ENCODE data around the gene IQCF6. TPM values are rescaled to one million over a fixed set of nuclear protein-coding genes. Genes with fewer than 3 reads are reported as not detected.

Gene IQCF6
- polyA plus RNA-seq, 1 donor (not counting 4 experiments of a cell fraction or from before 2014, with no cell fraction given): not detected

DNA sequence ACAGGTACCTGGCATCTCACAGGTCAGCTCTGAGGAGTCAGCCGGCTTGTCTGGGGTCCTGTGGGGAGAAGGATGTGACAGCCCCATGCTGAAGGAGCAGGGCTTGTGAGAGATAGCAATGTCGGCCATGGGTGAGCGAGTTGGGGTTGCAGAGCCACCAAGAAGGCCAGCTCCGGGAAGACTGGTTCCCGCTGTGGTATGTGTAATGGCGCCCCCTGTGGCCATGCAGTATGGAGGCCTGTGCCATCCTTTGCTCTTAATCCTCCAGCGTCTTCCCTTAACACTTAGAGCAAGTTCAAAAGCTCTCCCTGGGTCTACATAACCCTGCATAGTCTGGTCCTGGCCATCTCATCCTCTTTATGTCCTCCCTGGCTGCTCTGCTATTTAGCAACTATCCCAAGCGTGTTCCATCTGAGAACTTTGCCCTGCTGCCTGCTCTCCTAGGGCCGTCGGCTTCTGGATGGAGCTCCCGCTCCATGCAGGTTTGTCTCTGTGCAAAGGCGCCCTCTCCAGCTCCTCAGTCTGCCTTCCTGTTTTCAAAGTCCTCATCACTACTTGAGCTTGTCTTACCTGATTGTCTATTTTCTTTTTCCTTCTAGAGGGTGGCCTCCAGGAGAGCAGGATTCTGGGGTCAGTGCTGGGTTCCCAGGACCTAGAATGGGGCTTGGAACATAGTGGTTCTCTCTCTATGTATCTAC, 40.8 kb upstream of the IQCF6 start:
- Histone ChIP-seq H3K27ac (ENCODE audit: control insufficient read depth, insufficient read depth, low read length) (no peak overlapping the region), H4K20me1 (ENCODE audit: control insufficient read depth, extremely low read depth, insufficient read depth, low read length) (no peaks in the 10 kb centered on the region), H3K9ac (ENCODE audit: control insufficient read depth, extremely low read depth, insufficient read depth, low read length) (no peak overlapping the region), H3K4me2 (ENCODE audit: control insufficient read depth, extremely low read depth, insufficient read depth, low read depth, low read length) (no peak overlapping the region), H3K4me1 (ENCODE audit: control insufficient read depth, extremely low read depth, insufficient read depth, low read length) (no peaks in the 10 kb centered on the region), H3K27me3 (ENCODE audit: control insufficient read depth, extremely low read depth, insufficient read depth, low read length) (peaks cover 5% of the 10 kb centered on the region), H3K9me1 (ENCODE audit: control insufficient read depth, extremely low read depth, insufficient read depth, low read length) (no peaks in the 10 kb centered on the region), H3K36me3 (ENCODE audit: control insufficient read depth in 2 of 2, extremely low read depth in 1 of 2, insufficient read depth in 2 of 2, low read length in 2 of 2) (no peaks in the 10 kb centered on the region), H3K9me3 (ENCODE audit: control insufficient read depth, low read depth, low read length) (no peaks in the 10 kb centered on the region), H3K79me2 (ENCODE audit: control insufficient read depth, insufficient read depth, low read length) (no peaks in the 10 kb centered on the region), H3K4me3 (ENCODE audit: control insufficient read depth in 2 of 3, extremely low read depth in 1 of 3, insufficient read depth in 2 of 3, low read depth in 1 of 3, low read length in 3 of 3) (no peak overlapping the region), H2AFZ (ENCODE audit: control insufficient read depth, low read length) (no peak overlapping the region)
- TF ChIP-seq, protein P1, sequence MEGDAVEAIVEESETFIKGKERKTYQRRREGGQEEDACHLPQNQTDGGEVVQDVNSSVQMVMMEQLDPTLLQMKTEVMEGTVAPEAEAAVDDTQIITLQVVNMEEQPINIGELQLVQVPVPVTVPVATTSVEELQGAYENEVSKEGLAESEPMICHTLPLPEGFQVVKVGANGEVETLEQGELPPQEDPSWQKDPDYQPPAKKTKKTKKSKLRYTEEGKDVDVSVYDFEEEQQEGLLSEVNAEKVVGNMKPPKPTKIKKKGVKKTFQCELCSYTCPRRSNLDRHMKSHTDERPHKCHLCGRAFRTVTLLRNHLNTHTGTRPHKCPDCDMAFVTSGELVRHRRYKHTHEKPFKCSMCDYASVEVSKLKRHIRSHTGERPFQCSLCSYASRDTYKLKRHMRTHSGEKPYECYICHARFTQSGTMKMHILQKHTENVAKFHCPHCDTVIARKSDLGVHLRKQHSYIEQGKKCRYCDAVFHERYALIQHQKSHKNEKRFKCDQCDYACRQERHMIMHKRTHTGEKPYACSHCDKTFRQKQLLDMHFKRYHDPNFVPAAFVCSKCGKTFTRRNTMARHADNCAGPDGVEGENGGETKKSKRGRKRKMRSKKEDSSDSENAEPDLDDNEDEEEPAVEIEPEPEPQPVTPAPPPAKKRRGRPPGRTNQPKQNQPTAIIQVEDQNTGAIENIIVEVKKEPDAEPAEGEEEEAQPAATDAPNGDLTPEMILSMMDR (optimal IDR thresholded peaks at IDR 0.05 in 1 of 3, IDR thresholded peaks at IDR 0.05 in 1 of 3, conservative IDR thresholded peaks at IDR 0.05 in 1 of 3; ENCODE audit: extremely low read depth in 1 of 3, insufficient read depth in 2 of 3, low read length in 3 of 3): peak; percentile 48 to 54 (median 51)
- no peak for TF ChIP-seq EZH2 (IDR thresholded peaks at IDR 0.05; ENCODE audit: low read length)
- dilution Hi-C loops (cut with MboI; ENCODE audit: extremely low pct_ligation_motif_present, low sequenced_read_pairs): no loop called here
- no peak for DNase-seq (ENCODE audit: low read depth, low spot score)
- no peak for FAIRE-seq

DNA sequence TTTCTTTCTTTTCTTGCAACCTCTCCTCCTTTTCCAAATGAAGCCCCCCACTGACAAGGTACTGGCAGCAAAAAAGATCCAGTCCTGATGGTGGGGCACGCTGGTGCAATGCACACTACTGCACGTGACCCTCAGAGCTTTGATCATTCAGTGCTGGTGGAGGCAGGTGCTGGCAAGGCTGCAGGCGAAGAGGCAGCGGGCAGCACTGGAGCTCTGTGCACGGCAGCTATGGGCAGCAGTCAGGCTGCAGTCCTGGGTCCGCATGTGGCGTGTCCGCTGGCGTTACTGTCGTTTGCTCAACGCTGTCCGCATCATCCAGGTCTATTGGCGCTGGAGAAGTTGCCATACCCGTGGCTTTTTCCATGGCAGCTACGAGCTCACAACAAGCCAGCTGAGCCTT, 40.1 kb upstream of the IQCF6 start:
- dilution Hi-C loops (cut with MboI; ENCODE audit: extremely low pct_ligation_motif_present, low sequenced_read_pairs): no loop called here
- Histone ChIP-seq H3K27me3 (ENCODE audit: control insufficient read depth, extremely low read depth, insufficient read depth, low read length) (peaks cover 5% of the 10 kb centered on the region), H3K9ac (ENCODE audit: control insufficient read depth, extremely low read depth, insufficient read depth, low read length) (no peak overlapping the region), H3K4me3 (ENCODE audit: control insufficient read depth in 2 of 3, extremely low read depth in 1 of 3, insufficient read depth in 2 of 3, low read depth in 1 of 3, low read length in 3 of 3) (no peak overlapping the region), H3K36me3 (ENCODE audit: control insufficient read depth in 2 of 2, extremely low read depth in 1 of 2, insufficient read depth in 2 of 2, low read length in 2 of 2) (no peaks in the 10 kb centered on the region), H3K79me2 (ENCODE audit: control insufficient read depth, insufficient read depth, low read length) (no peaks in the 10 kb centered on the region), H2AFZ (ENCODE audit: control insufficient read depth, low read length) (no peak overlapping the region), H3K4me1 (ENCODE audit: control insufficient read depth, extremely low read depth, insufficient read depth, low read length) (no peaks in the 10 kb centered on the region), H4K20me1 (ENCODE audit: control insufficient read depth, extremely low read depth, insufficient read depth, low read length) (no peaks in the 10 kb centered on the region), H3K27ac (ENCODE audit: control insufficient read depth, insufficient read depth, low read length) (no peak overlapping the region), H3K4me2 (ENCODE audit: control insufficient read depth, extremely low read depth, insufficient read depth, low read depth, low read length) (no peak overlapping the region), H3K9me3 (ENCODE audit: control insufficient read depth, low read depth, low read length) (no peaks in the 10 kb centered on the region), H3K9me1 (ENCODE audit: control insufficient read depth, extremely low read depth, insufficient read depth, low read length) (no peaks in the 10 kb centered on the region)
- FAIRE-seq (no peak), DNase-seq (ENCODE audit: low read depth, low spot score) (no peak)
- no peak for TF ChIP-seq EZH2 (IDR thresholded peaks at IDR 0.05; ENCODE audit: low read length)
- TF ChIP-seq, protein P1 (optimal IDR thresholded peaks at IDR 0.05 in 1 of 3, IDR thresholded peaks at IDR 0.05 in 1 of 3, conservative IDR thresholded peaks at IDR 0.05 in 1 of 3; ENCODE audit: extremely low read depth in 1 of 3, insufficient read depth in 2 of 3, low read length in 3 of 3): no peak

All from keratinocyte (primary cell).